PC-3 (cell line): ENCODE measurements around the gene GABBR1.

Experiments used
- EZH2 ChIP-seq: fragments of 300-600 bp; sonication (generic); IDR thresholded peaks from one replicate; pipeline ENCODE4 v1.6.1; 2017; ENCODE audit warnings: antibody characterized with exemption, mild to moderate bottlenecking, low read length; ENCODE audit not compliant: unreplicated experiment
- EZH2phosphoT487 ChIP-seq: fragments of 300-600 bp; sonication (generic); IDR thresholded peaks from 2 replicates; pipeline ENCODE4 v1.6.1; 2018; ENCODE audit warnings: mild to moderate bottlenecking, antibody characterized with exemption, low read length, borderline replicate concordance

GRCh38 chr6:29680904-29681303, 47.9 kb upstream of the GABBR1 start, which contains the start of gene ZFP57:
- TF ChIP-seq EZH2phosphoT487 = no peak
- TF ChIP-seq EZH2 = no peak
